Endothelial cell (in vitro differentiated cells): ENCODE measurements around the gene CACNB4. TPM values are rescaled to one million over a fixed set of nuclear protein-coding genes. Genes with fewer than 3 reads are reported as not detected.

Experiments used
- DNase-seq: peaks from one replicate; pipeline ENCODE4 v3.0.0; 2021; ENCODE audit warnings: low spot score
- H3K27ac Mint-ChIP-seq: one replicate; pipeline ENCODE4 v1.8.0; 2021; ENCODE audit warnings: mixed read lengths, inconsistent platforms; ENCODE audit not compliant: unreplicated experiment
- H3K27me3 Mint-ChIP-seq: one replicate; pipeline ENCODE4 v1.8.0; 2021; ENCODE audit warnings: mild to moderate bottlenecking, moderate library complexity, mixed read lengths, inconsistent platforms; ENCODE audit not compliant: unreplicated experiment
- H3K36me3 Mint-ChIP-seq: one replicate; pipeline ENCODE4 v1.8.0; 2021; ENCODE audit warnings: mild to moderate bottlenecking, low read depth, mixed read lengths, inconsistent platforms; ENCODE audit not compliant: unreplicated experiment
- H3K4me1 Mint-ChIP-seq: one replicate; pipeline ENCODE4 v1.8.0; 2021; ENCODE audit warnings: mild to moderate bottlenecking, mixed read lengths, inconsistent platforms; ENCODE audit not compliant: unreplicated experiment
- H3K4me3 Mint-ChIP-seq: one replicate; pipeline ENCODE4 v1.8.0; 2021; ENCODE audit warnings: mild to moderate bottlenecking, mixed read lengths, inconsistent platforms; ENCODE audit not compliant: unreplicated experiment
- H3K9me3 Mint-ChIP-seq: one replicate; pipeline ENCODE4 v1.8.0; 2021; ENCODE audit warnings: mixed read lengths, inconsistent platforms; ENCODE audit not compliant: unreplicated experiment
- total RNA-seq: library from RNA; stranded (reverse); fragmentation: NEBNext Ultra II Directional; extraction: Animal tissue kit (Norgen Biotek cat#: 25700); gene quantifications from one replicate; pipeline ENCODE4 v1.2.1, GENCODE V29; 2021; ENCODE audit not compliant: unreplicated experiment
- TF ChIP-seq, protein P1 (sequence below): fragments of 200-600 bp; sonication (generic); IDR thresholded peaks from one replicate; pipeline ENCODE4 v1.5.0; 2021; ENCODE audit warnings: antibody characterized with exemption; ENCODE audit not compliant: unreplicated experiment

Gene CACNB4
- total RNA-seq, 1 donor from 2014 or later, result 1.5 TPM

DNA sequence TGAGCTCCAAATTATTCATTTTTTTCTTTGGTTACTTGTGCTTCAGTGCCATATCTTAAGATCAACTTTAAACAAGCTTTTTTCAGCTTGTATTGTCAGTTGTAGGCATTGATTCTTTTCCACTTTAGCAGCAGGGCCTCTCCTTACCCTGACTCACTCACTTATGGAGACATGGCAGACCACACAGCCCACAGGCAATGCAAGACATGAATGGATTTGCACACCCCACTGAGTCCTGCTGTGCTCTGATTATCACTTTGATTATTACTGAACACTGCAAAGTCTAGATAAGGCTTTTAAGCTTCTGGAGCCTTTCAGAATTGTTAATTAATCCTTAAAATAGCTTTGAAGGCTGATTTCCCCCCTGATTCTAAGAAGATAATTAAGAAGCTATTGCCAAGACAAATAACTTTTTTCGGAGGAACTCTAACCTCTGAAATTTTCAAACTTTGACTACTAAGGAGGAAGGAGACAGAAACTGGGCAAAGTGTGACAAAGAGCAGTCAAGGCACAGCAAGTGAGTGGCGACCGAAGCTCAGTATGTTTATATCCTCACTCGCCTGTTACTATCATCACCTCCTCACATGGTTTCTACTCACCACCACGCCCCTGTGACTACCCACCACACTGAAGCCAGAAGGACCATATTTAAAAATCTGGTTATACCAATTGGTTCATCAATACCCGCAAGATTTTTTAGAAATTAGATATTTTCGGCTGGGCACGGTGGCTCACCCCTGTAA is 43.3 kb downstream of the CACNB4 start:
- TF ChIP-seq, protein P1, sequence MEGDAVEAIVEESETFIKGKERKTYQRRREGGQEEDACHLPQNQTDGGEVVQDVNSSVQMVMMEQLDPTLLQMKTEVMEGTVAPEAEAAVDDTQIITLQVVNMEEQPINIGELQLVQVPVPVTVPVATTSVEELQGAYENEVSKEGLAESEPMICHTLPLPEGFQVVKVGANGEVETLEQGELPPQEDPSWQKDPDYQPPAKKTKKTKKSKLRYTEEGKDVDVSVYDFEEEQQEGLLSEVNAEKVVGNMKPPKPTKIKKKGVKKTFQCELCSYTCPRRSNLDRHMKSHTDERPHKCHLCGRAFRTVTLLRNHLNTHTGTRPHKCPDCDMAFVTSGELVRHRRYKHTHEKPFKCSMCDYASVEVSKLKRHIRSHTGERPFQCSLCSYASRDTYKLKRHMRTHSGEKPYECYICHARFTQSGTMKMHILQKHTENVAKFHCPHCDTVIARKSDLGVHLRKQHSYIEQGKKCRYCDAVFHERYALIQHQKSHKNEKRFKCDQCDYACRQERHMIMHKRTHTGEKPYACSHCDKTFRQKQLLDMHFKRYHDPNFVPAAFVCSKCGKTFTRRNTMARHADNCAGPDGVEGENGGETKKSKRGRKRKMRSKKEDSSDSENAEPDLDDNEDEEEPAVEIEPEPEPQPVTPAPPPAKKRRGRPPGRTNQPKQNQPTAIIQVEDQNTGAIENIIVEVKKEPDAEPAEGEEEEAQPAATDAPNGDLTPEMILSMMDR, result no peak
- no peaks in the 10 kb centered on the region for H3K4me1 Mint-ChIP-seq
- H3K9me3 Mint-ChIP-seq, result peaks cover 6% of the 10 kb centered on the region
- H3K27ac Mint-ChIP-seq, result no peak overlapping the region
- H3K4me3 Mint-ChIP-seq, result no peak overlapping the region
- H3K27me3 Mint-ChIP-seq, result no peaks in the 10 kb centered on the region
- no peak for DNase-seq
- H3K36me3 Mint-ChIP-seq, result peaks cover 6% of the 10 kb centered on the region

DNA sequence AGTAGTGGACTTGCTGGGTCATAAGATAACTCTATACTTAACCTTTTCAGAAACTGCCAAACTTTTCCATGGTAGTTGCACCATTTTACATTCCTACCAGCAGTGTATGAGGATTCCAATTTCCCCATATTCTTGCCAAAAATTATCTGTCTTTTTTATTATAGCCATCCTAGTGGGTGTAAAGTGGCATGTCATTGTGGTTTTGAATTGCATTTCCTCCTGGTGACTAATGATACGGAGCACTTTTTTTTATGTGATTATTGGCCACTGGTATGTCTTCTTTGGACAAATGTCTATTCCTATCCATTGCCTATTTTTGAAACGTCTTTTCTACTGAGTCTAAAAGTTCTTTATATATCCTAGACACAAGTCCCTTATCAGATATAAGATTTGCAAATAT is 44.3 kb downstream of the CACNB4 start:
- Mint-ChIP-seq H3K27ac (no peak overlapping the region), H3K36me3 (peaks cover 6% of the 10 kb centered on the region), H3K9me3 (peaks cover 6% of the 10 kb centered on the region), H3K4me3 (no peak overlapping the region), H3K4me1 (no peaks in the 10 kb centered on the region), H3K27me3 (peaks cover under 1% of the 10 kb centered on the region)
- DNase-seq, result no peak
- TF ChIP-seq, protein P1, result no peak

DNA sequence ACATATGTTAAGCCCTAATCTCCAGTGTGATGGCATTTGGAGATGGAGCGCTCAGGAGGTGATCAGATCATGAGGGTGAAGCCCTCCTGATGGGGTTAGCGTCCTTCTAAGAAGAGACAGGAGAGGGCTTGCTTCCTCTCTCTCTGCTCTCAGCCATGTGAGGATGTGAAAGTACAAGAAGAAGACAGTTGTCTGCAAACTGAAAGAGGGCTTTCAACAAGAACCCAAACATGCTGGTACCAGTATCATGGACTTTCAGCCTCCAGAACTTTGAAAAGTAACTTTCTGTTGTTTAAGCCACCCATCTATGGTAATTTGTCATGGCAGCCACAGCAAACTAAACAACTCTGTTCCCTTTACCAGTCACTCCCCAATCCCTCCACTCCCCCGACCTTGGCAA is 47.4 kb downstream of the CACNB4 start:
- no peak overlapping the region for H3K4me3 Mint-ChIP-seq
- H3K9me3 Mint-ChIP-seq, result no peaks in the 10 kb centered on the region
- no peaks in the 10 kb centered on the region for H3K4me1 Mint-ChIP-seq
- H3K27ac Mint-ChIP-seq, result no peak overlapping the region
- DNase-seq, result no peak
- H3K27me3 Mint-ChIP-seq, result peaks cover 4% of the 10 kb centered on the region
- TF ChIP-seq, protein P1, result no peak
- no peaks in the 10 kb centered on the region for H3K36me3 Mint-ChIP-seq

DNA sequence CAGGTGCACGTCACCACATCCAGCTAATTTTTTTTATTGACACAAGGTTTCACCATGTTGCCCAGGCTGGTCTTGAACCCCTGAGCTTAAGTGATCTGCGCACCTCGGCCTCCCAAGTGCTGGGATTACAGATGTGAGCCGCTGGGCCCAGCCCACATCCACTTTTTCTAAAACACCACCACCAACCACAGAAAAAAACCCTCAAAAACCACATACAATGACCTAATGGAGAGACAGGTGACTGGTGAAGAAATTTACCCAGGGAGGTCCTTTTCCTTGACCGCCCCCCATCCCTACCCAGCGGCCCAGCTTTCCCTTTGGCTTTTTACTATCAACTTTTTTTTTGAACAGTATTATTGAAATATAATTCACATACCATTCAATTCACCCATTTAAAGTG is 47.9 kb downstream of the CACNB4 start:
- H3K27ac Mint-ChIP-seq, result no peak overlapping the region
- H3K36me3 Mint-ChIP-seq, result no peaks in the 10 kb centered on the region
- H3K4me3 Mint-ChIP-seq, result no peak overlapping the region
- H3K9me3 Mint-ChIP-seq, result no peaks in the 10 kb centered on the region
- TF ChIP-seq, protein P1, result no peak
- DNase-seq, result no peak
- peaks cover 4% of the 10 kb centered on the region for H3K27me3 Mint-ChIP-seq
- H3K4me1 Mint-ChIP-seq, result no peaks in the 10 kb centered on the region

DNA sequence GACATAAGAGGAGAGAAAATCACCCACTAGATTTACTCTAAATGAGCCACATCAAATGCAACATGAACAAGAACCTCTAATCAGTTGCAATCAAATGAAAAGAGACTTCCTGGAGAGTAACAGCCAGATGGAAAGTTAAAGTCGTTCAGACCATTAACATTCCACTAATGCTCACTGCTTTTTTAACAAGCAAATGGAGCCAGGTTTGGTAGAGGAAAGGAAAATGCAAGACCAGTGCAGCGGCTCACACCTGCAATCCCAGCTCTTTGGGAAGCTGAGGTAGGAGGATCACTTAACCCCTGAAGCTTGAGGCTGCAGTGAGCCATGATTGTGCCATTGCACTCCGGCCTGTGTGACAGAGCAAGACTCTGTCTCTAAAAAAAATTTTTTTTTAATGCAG is 48.5 kb downstream of the CACNB4 start:
- H3K27ac Mint-ChIP-seq, result no peak overlapping the region
- DNase-seq, result no peak
- H3K27me3 Mint-ChIP-seq, result peaks cover 4% of the 10 kb centered on the region
- H3K4me3 Mint-ChIP-seq, result no peak overlapping the region
- TF ChIP-seq, protein P1, result no peak
- no peaks in the 10 kb centered on the region for H3K9me3 Mint-ChIP-seq
- H3K36me3 Mint-ChIP-seq, result no peaks in the 10 kb centered on the region
- H3K4me1 Mint-ChIP-seq, result no peaks in the 10 kb centered on the region
